SK-N-SH (cell line): Measurements from ENCODE around the gene RPL7L1. TPM values are rescaled to one million over a fixed set of nuclear protein-coding genes. Genes with fewer than 3 reads are reported as not detected.

Experiments used
- CTCF ChIA-PET: fragments of 300-600, 350-600 bp; formaldehyde crosslinking; extraction: SDS; loops from one replicate; lab custom pipeline; 2021; lab: Yijun Ruan, JAX
- POLR2A ChIA-PET: fragments of 350-600 bp; sonication (Branson Sonifier 250); formaldehyde crosslinking; extraction: SDS; loops from one replicate; lab custom pipeline; 2020; ENCODE audit warnings: antibody characterized with exemption, inconsistent platforms; lab: Yijun Ruan, JAX
- DNase-seq: peaks from one replicate; pipeline ENCODE4 v3.0.0; 2012
- H2AFZ ChIP-seq: fragments of 200-600 bp; sonication (generic); 2 replicates; pipeline ENCODE4 v1.8.1; 2016; ENCODE audit warnings: antibody characterized with exemption, mild to moderate bottlenecking, low read depth
- H3F3A ChIP-seq: fragments of 200-600 bp; sonication (generic); replicated peaks from 2 replicates; pipeline ENCODE3; 2016; ENCODE audit warnings: antibody characterized with exemption, mild to moderate bottlenecking; ENCODE audit not compliant: insufficient read depth
- H3K27ac ChIP-seq, 2 experiments: fragments of 200-500 bp in 1 of 2; fragments of 200-600 bp in 1 of 2; sonication (Bioruptor generic) in 1 of 2; sonication (generic), shearing (Covaris generic) in 1 of 2; 2 replicates each; pipeline versions ENCODE4 v1.5.1 to v1.6.1; 2014 to 2016; ENCODE audit warnings: low read depth in 2 of 2, inconsistent platforms in 1 of 2, low read length in 1 of 2, mild to moderate bottlenecking in 1 of 2, mixed read lengths in 1 of 2
- H3K27me3 ChIP-seq: fragments of 200-600 bp; sonication (generic), shearing (Covaris generic); 2 replicates; pipeline ENCODE4 v1.6.1; 2016; ENCODE audit warnings: mixed run types; ENCODE audit not compliant: insufficient read depth
- H3K36me3 ChIP-seq, 2 experiments: fragments of 200-500 bp in 1 of 2; fragments of 200-600 bp in 1 of 2; sonication (Bioruptor generic) in 1 of 2; sonication (generic) in 1 of 2; replicated peaks in 1 of 2; 2 replicates each; pipeline versions ENCODE3 to v1.5.1; 2014 to 2016; ENCODE audit warnings: low read length in 1 of 2, mild to moderate bottlenecking in 1 of 2; ENCODE audit not compliant: insufficient read depth in 2 of 2, control insufficient read depth in 1 of 2
- H3K4me1 ChIP-seq, 2 experiments: fragments of 200-500 bp in 1 of 2; fragments of 200-600 bp in 1 of 2; sonication (Bioruptor generic) in 1 of 2; sonication (generic), shearing (Covaris generic) in 1 of 2; 2 replicates each; pipeline versions ENCODE4 v1.5.1 to v1.6.1; 2014 to 2016; ENCODE audit warnings: low read depth in 1 of 2, low read length in 1 of 2, mixed run types in 1 of 2; ENCODE audit not compliant: insufficient read depth in 2 of 2, control insufficient read depth in 1 of 2
- H3K4me2 ChIP-seq: fragments of 200-600 bp; sonication (generic), shearing (Covaris generic); 2 replicates; pipeline ENCODE4 v1.6.1; 2017; ENCODE audit warnings: mixed run types
- H3K4me3 ChIP-seq, 2 experiments: fragments of 200-500 bp in 1 of 2; fragments of 200-600 bp in 1 of 2; sonication (Bioruptor generic) in 1 of 2; sonication (generic), shearing (Covaris generic) in 1 of 2; 2 replicates each; pipeline versions ENCODE4 v1.5.1 to v1.8.1; 2014 to 2016; ENCODE audit warnings: low read depth in 2 of 2, inconsistent platforms in 1 of 2, low read length in 1 of 2, mild to moderate bottlenecking in 1 of 2, mixed read lengths in 1 of 2, moderate library complexity in 1 of 2
- H3K79me2 ChIP-seq: fragments of 200-600 bp; sonication (generic); 2 replicates; pipeline ENCODE4 v1.8.1; 2017; ENCODE audit warnings: mild to moderate bottlenecking; ENCODE audit not compliant: insufficient read depth
- H3K9ac ChIP-seq: fragments of 200-600 bp; sonication (generic); 2 replicates; pipeline ENCODE4 v1.6.1; 2017; ENCODE audit warnings: mixed run types
- H3K9me2 ChIP-seq: fragments of 200-600 bp; sonication (generic); 2 replicates; pipeline ENCODE4 v1.6.1; 2017; ENCODE audit warnings: mixed run types
- H3K9me3 ChIP-seq: fragments of 200-600 bp; sonication (generic); 2 replicates; pipeline ENCODE4 v1.6.1; 2017; ENCODE audit warnings: mixed run types, mild to moderate bottlenecking, moderate library complexity
- H4K20me1 ChIP-seq: fragments of 200-600 bp; sonication (generic); 2 replicates; pipeline ENCODE4 v1.6.1; 2017; ENCODE audit warnings: mild to moderate bottlenecking, mixed run types; ENCODE audit not compliant: insufficient read depth
- CHD2 ChIP-seq: fragments of 150-350 bp; IDR thresholded peaks from 2 replicates; pipeline ENCODE4 v1.6.1; 2018; ENCODE audit warnings: low read length; ENCODE audit not compliant: partially characterized antibody
- CTCF ChIP-seq: fragments of 200-600 bp; sonication (generic); IDR thresholded peaks from 2 replicates; pipeline ENCODE4 v1.6.1; 2017; ENCODE audit warnings: antibody characterized with exemption, mild to moderate bottlenecking, moderate library complexity
- ELF1 ChIP-seq: IDR thresholded peaks from 2 replicates; pipeline ENCODE4 v1.4.0; 2012
- EP300 ChIP-seq, 2 experiments: IDR thresholded peaks; 2 replicates each; pipeline versions ENCODE4 v1.4.0 to v1.6.1; 2012; ENCODE audit warnings: borderline replicate concordance in 1 of 2, low read depth in 1 of 2, low read length in 1 of 2
- GABPA ChIP-seq: IDR thresholded peaks from 2 replicates; pipeline ENCODE4 v1.4.0; 2012; ENCODE audit warnings: low read depth, mild to moderate bottlenecking
- IRF3 ChIP-seq: fragments of 150-350 bp; IDR thresholded peaks from 2 replicates; pipeline ENCODE4 v1.6.1; 2016; ENCODE audit warnings: mild to moderate bottlenecking, low read depth, low read length
- MAX ChIP-seq: IDR thresholded peaks from 2 replicates; pipeline ENCODE4 v1.4.0; 2012; ENCODE audit warnings: low read depth
- MXI1 ChIP-seq: IDR thresholded peaks from 2 replicates; pipeline ENCODE4 v1.6.1; 2012; ENCODE audit warnings: mild to moderate bottlenecking, low read depth, low read length, improper control_type of control experiment
- NRF1 ChIP-seq: IDR thresholded peaks from 2 replicates; pipeline ENCODE4 v1.6.1; 2012; ENCODE audit warnings: low read depth, mild to moderate bottlenecking, low read length
- PBX3 ChIP-seq: IDR thresholded peaks from 2 replicates; pipeline ENCODE4; 2012
- POLR2AphosphoS5 ChIP-seq: IDR thresholded peaks from 2 replicates; pipeline ENCODE4 v1.6.1; 2012; ENCODE audit warnings: low read depth, low read length
- RCOR1 ChIP-seq: fragments of 150-350 bp; IDR thresholded peaks from 2 replicates; pipeline ENCODE4 v1.6.1; 2017; ENCODE audit warnings: antibody characterized with exemption, low read length
- RFX5 ChIP-seq: IDR thresholded peaks from 2 replicates; pipeline ENCODE4 v1.6.1; 2012; ENCODE audit warnings: mild to moderate bottlenecking, improper control_type of control experiment, low read length
- SIN3A ChIP-seq: IDR thresholded peaks from 2 replicates; pipeline ENCODE4 v1.6.1; 2012; ENCODE audit warnings: low read depth, mild to moderate bottlenecking, low read length, moderate library complexity, borderline replicate concordance
- SMC3 ChIP-seq: IDR thresholded peaks from 2 replicates; pipeline ENCODE4 v1.6.1; 2012; ENCODE audit warnings: low read depth, low read length, improper control_type of control experiment
- TAF1 ChIP-seq: IDR thresholded peaks from 2 replicates; pipeline ENCODE4 v1.6.1; 2012; ENCODE audit warnings: low read depth, mild to moderate bottlenecking, low read length, moderate library complexity, borderline replicate concordance
- TEAD4 ChIP-seq: IDR thresholded peaks from 2 replicates; pipeline ENCODE4 v1.4.0; 2012; ENCODE audit warnings: mild to moderate bottlenecking, borderline replicate concordance; ENCODE audit not compliant: insufficient read depth
- YY1 ChIP-seq: IDR thresholded peaks from 2 replicates; pipeline ENCODE4 v1.4.0; 2012; ENCODE audit warnings: low read depth, mild to moderate bottlenecking
- ZBTB33 ChIP-seq: IDR thresholded peaks from 2 replicates; pipeline ENCODE4 v1.4.0; 2012; ENCODE audit warnings: low read depth, borderline replicate concordance
- WGBS: methylation state at CpG from one replicate; pipeline ENCODE4 v1.1.6; 2017; ENCODE audit warnings: low lambda C conversion rate; 5-methylcytosine and 5-hydroxymethylcytosine counted together
- polyA plus RNA-seq, 3 experiments: library from polyadenylated mRNA; depleted of rRNA; stranded (reverse); fragments of >200 nt; gene quantifications; 2 replicates each; pipeline ENCODE4 v1.2.3, GENCODE V29; 2012

Gene RPL7L1
- polyA plus RNA-seq, 1 of the 3 experiments (the other 2 are of a cell fraction) = 22.1 TPM

GRCh38 chr6:42890311-42891198, 11.1 kb downstream of the RPL7L1 start:
- CTCF ChIA-PET = interaction anchor here (1.0 to 1.5 kb wide), 2 partner anchors 11 to 253 kb away, joined by 3 to 5 read pairs; no protein-coding TSS in a partner anchor
- TF ChIP-seq TEAD4 (no peak), CHD2 (peak; percentile 79), CTCF (no peak), RCOR1 (peak; percentile 11; the same call in 1 of the 2 replicates), SIN3A (peak; percentile 58; the same call in 1 of the 2 replicates), MAX (peak; percentile 79), RFX5 (no peak), POLR2AphosphoS5 (peak; percentile 91), PBX3 (peak; percentile 19; the same call in 1 of the 2 replicates), SMC3 (no peak), IRF3 (peak; percentile 26; the same call in 1 of the 2 replicates), GABPA (peak; percentile 78), NRF1 (no peak), YY1 (0 out of 2 replicates have a peak, but pooled peaks have one; percentile 63), EP300 (IDR thresholded peaks at IDR 0.05; ENCODE audit: borderline replicate concordance in 1 of 2, low read depth in 1 of 2, low read length in 1 of 2) (no peak; a peak in 1 of 4 replicates), ZBTB33 (peak; percentile 36; the same call in 1 of the 2 replicates), MXI1 (peak; percentile 87), TAF1 (peak; percentile 89), ELF1 (peak; percentile 78)
- WGBS = 3% methylated on average over 24 of the region's 63 CpGs

More at GRCh38 chr6:42890311-42891198, 11.1 kb downstream of the RPL7L1 start:
- H3K4me2 ChIP-seq = peak overlapping the region; percentile 93
- H3K9me3 ChIP-seq = no peaks in the 10 kb centered on the region
- H3K36me3 ChIP-seq = peaks cover 5 to 23% of the 10 kb centered on the region in 2 experiments
- peak overlapping the region; percentile 97 to 99 for H3K27ac ChIP-seq
- H4K20me1 ChIP-seq = no peaks in the 10 kb centered on the region
- POLR2A ChIA-PET = interaction anchor here (0.6 to 2.3 kb wide), 9 partner anchors 9 to 529 kb away, joined by 3 to 18 read pairs (median 4); partner anchors contain the start of genes KLC4, KLHDC3, MRPL2 and PEX6
- peak overlapping the region; percentile 95 for H2AFZ ChIP-seq
- peak overlapping the region; percentile 99 for H3K9ac ChIP-seq
- peak; percentile 96 for DNase-seq
- H3K4me1 ChIP-seq = peaks cover 5 to 6% of the 10 kb centered on the region in 2 experiments; a peak in 2 of 4 replicates
- peaks cover 23% of the 10 kb centered on the region; the same call in 1 of the 2 replicates for H3K79me2 ChIP-seq
- peak overlapping the region; percentile 82 to 84 for H3K4me3 ChIP-seq
- H3K9me2 ChIP-seq = no peaks in the 10 kb centered on the region
- peaks cover 26% of the 10 kb centered on the region for H3F3A ChIP-seq
- H3K27me3 ChIP-seq = no peaks in the 10 kb centered on the region
